Measurements from ENCODE around the gene FOXP1.
A peak's percentile ranks its signal among the peaks of the same experiment; 100 is the strongest.

Gene FOXP1

GRCh38 chr3:71087143-71088018 is 496.1 kb downstream of the FOXP1 start:
- H3K27ac ChIP-seq (ENCODE audit: poor library complexity, severe bottlenecking): peak overlapping the region; percentile 32
- no peaks in the 10 kb centered on the region for H3K36me3 ChIP-seq (ENCODE audit: low read depth)
- peaks cover 18% of the 10 kb centered on the region for H3K4me1 ChIP-seq (ENCODE audit: insufficient read depth, poor library complexity, severe bottlenecking)
- ATAC-seq (ENCODE audit: low read depth) (peak; percentile 83), DNase-seq (ENCODE audit: low spot score) (no peak)
- TF ChIP-seq CTCF (IDR thresholded peaks at IDR 0.05; ENCODE audit: poor library complexity, severe bottlenecking): no peak
- no peaks in the 10 kb centered on the region for H3K27me3 ChIP-seq (ENCODE audit: insufficient read depth, poor library complexity, severe bottlenecking)
- no peaks in the 10 kb centered on the region for H3K9me3 ChIP-seq (ENCODE audit: severe bottlenecking)
- no peak overlapping the region for H3K4me3 ChIP-seq (ENCODE audit: severe bottlenecking)

GRCh38 chr3:71086777-71087142 is 496.8 kb downstream of the FOXP1 start:
- Histone ChIP-seq H3K4me3 (ENCODE audit: severe bottlenecking) (no peak overlapping the region), H3K27me3 (ENCODE audit: insufficient read depth, poor library complexity, severe bottlenecking) (no peaks in the 10 kb centered on the region), H3K9me3 (ENCODE audit: severe bottlenecking) (no peaks in the 10 kb centered on the region), H3K36me3 (ENCODE audit: low read depth) (no peaks in the 10 kb centered on the region), H3K4me1 (ENCODE audit: insufficient read depth, poor library complexity, severe bottlenecking) (peaks cover 18% of the 10 kb centered on the region), H3K27ac (ENCODE audit: poor library complexity, severe bottlenecking) (peak overlapping the region; percentile 32)
- no peak for TF ChIP-seq CTCF (IDR thresholded peaks at IDR 0.05; ENCODE audit: poor library complexity, severe bottlenecking)
- no peak for DNase-seq (ENCODE audit: low spot score)
- ATAC-seq (ENCODE audit: low read depth): no peak

- no peak for ATAC-seq (ENCODE audit: low read depth)
- no peak for TF ChIP-seq CTCF (IDR thresholded peaks at IDR 0.05; ENCODE audit: poor library complexity, severe bottlenecking)
- DNase-seq (ENCODE audit: low spot score): no peak
- H3K9me3 ChIP-seq (ENCODE audit: severe bottlenecking): no peaks in the 10 kb centered on the region
- H3K27me3 ChIP-seq (ENCODE audit: insufficient read depth, poor library complexity, severe bottlenecking): no peaks in the 10 kb centered on the region
- H3K4me1 ChIP-seq (ENCODE audit: insufficient read depth, poor library complexity, severe bottlenecking): peaks cover 18% of the 10 kb centered on the region
- no peak overlapping the region for H3K27ac ChIP-seq (ENCODE audit: poor library complexity, severe bottlenecking)
- H3K4me3 ChIP-seq (ENCODE audit: severe bottlenecking): no peak overlapping the region
- no peaks in the 10 kb centered on the region for H3K36me3 ChIP-seq (ENCODE audit: low read depth)
Observed at GRCh38 chr3:71083726-71084131, 499.8 kb downstream of the FOXP1 start.

GRCh38 chr3:71082833-71083232 is 500.7 kb downstream of the FOXP1 start:
- Histone ChIP-seq H3K9me3 (ENCODE audit: severe bottlenecking) (no peaks in the 10 kb centered on the region), H3K4me1 (ENCODE audit: insufficient read depth, poor library complexity, severe bottlenecking) (peaks cover 9% of the 10 kb centered on the region), H3K27ac (ENCODE audit: poor library complexity, severe bottlenecking) (no peak overlapping the region), H3K27me3 (ENCODE audit: insufficient read depth, poor library complexity, severe bottlenecking) (no peaks in the 10 kb centered on the region), H3K36me3 (ENCODE audit: low read depth) (no peaks in the 10 kb centered on the region), H3K4me3 (ENCODE audit: severe bottlenecking) (no peak overlapping the region)
- TF ChIP-seq CTCF (IDR thresholded peaks at IDR 0.05; ENCODE audit: poor library complexity, severe bottlenecking): no peak
- DNase-seq (ENCODE audit: low spot score) (no peak), ATAC-seq (ENCODE audit: low read depth) (no peak)

- H3K4me1 ChIP-seq (ENCODE audit: insufficient read depth, poor library complexity, severe bottlenecking): no peaks in the 10 kb centered on the region
- ATAC-seq (ENCODE audit: low read depth): no peak
- no peak for TF ChIP-seq CTCF (IDR thresholded peaks at IDR 0.05; ENCODE audit: poor library complexity, severe bottlenecking)
- DNase-seq (ENCODE audit: low spot score): no peak
- H3K27ac ChIP-seq (ENCODE audit: poor library complexity, severe bottlenecking): no peak overlapping the region
- no peaks in the 10 kb centered on the region for H3K36me3 ChIP-seq (ENCODE audit: low read depth)
- H3K27me3 ChIP-seq (ENCODE audit: insufficient read depth, poor library complexity, severe bottlenecking): no peaks in the 10 kb centered on the region
- no peaks in the 10 kb centered on the region for H3K9me3 ChIP-seq (ENCODE audit: severe bottlenecking)
- H3K4me3 ChIP-seq (ENCODE audit: severe bottlenecking): no peak overlapping the region
Observed at GRCh38 chr3:71080517-71081083, 502.9 kb downstream of the FOXP1 start.
